HK-2 (cell line): ENCODE data around the gene C19orf81.

ENCODE experiments used
- DNase-seq: peaks from one replicate; pipeline ENCODE4 v3.0.0-alpha.2; 2018; ENCODE audit not compliant: unreplicated experiment

Gene C19orf81

GRCh38 chr19:50629194-50629593 is 20.1 kb upstream of the C19orf81 start:
- DNase-seq, result no peak

GRCh38 chr19:50629801-50630200 is 19.4 kb upstream of the C19orf81 start:
- DNase-seq, result no peak

DNA sequence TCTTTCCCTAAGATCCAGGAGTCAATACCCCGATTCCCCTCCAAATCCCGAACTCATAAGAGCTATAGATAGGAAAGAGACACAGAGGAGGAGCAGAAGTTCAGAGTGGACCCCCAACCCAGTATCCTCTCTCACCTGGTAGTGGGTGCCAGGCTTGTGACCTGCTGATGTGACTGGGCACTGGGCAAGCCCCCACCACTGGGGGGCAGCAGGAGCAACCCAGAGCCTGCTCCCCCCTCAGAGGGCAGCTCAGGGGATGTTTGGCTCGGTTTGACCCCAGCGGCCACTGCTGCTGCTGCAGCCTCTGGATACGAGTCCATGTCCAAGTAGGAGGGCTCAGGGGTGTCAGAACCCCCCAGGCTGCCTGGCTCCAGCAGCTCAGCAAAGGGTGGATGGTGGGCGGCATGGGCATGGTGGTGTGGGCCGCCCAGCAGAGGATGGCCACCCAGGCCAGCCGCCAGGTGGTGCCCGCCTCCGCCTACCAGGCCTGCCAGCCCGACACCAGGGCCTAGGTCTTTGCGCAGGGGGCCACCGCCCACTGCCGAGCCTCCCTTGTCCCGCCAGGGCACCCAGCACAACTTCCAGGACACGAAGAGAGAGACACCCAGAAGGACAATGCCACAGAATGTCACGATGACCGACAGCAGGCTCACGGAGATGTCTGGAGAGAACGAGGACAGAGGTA is 17.0 kb upstream of the C19orf81 start:
- no peak for DNase-seq

- DNase-seq, result no peak
Observed at GRCh38 chr19:50633359-50633758, 15.9 kb upstream of the C19orf81 start.

DNA sequence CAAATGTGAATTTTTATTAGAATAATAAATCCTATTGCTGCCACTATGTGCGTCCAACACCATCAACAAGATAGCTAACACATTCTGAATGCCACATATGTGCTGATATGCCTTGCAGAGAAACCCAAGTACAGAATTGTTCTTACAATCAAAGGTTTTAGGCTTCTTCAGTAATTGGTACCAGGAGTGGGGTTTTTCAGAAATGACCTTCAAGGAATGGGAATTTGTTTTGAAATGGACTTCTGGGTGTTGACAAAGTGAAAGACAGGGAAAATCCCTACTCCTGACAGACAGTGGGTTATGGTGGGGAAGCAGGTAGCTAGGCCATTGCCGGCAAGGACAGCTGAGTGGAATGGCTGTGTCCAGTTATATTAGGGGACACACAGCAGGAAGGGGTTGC is 15.3 kb upstream of the C19orf81 start:
- DNase-seq, result no peak

DNA sequence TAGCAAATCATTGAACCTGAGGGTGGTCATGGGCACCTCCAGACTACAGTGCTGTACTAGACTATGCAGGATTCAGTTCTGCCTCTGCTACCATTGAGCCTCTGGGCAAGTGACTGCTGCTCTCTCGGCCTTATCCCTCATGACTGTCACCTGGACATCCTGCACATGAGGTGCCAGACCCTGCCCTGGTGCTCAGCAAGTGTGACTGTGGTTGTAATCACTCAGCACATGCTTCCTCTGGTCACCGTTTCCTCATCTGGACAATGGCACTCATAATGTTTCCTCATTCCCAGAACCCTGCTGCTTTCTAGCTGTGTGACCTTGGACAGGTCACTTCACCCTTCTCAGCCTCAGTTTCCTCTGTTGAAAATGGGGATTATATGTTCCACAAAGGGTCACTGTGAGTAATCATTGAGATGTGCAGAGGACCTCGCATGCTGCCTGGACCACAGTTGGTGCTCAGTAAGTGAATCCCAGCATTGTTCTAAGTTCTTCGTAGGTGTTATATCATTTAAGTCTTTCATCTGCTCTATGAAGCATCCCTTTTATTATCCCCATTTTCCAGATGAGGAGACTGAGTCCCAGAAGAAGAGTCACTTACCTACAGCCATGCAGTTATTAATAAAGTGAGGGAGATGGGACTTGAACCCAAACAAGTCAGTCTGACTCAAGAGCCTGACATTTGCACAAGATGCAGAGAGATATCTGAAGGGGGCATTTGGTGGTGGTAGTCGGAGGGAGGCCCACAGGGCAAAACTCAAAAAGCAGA is 12.7 kb upstream of the C19orf81 start:
- DNase-seq, result no peak

- DNase-seq, result no peak
Observed at GRCh38 chr19:50638600-50638999, 10.6 kb upstream of the C19orf81 start.

- peak; percentile 46 for DNase-seq
Observed at GRCh38 chr19:50639121-50640112, 9.8 kb upstream of the C19orf81 start, which contains the start of gene SYT3. Gene SYT3, minus strand, starts transcription at chr19:50639881. Its CDS starts 2,470 bp downstream, at chr19:50637411.

GRCh38 chr19:50640368-50640767 is 8.9 kb upstream of the C19orf81 start:
- DNase-seq, result no peak

GRCh38 chr19:50644315-50644915 is 4.8 kb upstream of the C19orf81 start:
- no peak for DNase-seq

GRCh38 chr19:50645107-50645506 is 4.1 kb upstream of the C19orf81 start:
- DNase-seq, result no peak

DNA sequence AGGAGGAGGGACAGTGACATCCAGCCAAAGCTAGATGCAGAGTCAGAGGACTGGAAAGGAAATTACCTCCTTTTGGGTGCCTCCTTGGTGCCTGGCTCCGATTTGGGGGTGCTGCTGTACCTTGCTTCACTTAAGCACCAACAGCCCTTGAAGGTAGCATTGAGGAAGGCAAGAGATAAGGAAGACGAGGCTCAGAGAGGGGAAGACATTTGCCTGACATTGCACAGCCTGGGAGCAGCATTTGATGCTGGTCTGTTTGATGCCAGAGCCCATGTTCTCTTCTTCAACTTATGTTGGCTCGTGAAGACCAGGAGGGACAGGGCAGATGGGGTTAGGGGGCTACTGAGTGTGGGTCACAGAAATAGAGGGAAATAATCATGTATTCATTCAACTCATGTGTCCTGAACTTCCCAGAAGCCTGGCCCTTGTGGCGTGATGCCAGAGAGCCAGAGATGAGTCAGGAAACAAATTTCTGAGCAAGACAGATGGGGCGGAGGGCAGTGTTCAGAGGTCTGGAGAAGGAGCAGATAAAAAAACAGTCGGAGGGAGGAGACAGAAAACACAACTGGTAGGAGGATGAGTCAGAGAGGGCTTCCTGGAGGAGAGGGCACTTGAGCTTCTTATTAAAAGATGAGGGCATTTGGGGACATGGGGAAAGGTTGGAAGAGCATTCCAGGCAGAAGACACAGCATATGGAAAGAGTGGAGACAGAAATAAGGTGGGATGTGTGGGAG is 3.0 kb upstream of the C19orf81 start:
- peak; percentile 72 for DNase-seq

DNA sequence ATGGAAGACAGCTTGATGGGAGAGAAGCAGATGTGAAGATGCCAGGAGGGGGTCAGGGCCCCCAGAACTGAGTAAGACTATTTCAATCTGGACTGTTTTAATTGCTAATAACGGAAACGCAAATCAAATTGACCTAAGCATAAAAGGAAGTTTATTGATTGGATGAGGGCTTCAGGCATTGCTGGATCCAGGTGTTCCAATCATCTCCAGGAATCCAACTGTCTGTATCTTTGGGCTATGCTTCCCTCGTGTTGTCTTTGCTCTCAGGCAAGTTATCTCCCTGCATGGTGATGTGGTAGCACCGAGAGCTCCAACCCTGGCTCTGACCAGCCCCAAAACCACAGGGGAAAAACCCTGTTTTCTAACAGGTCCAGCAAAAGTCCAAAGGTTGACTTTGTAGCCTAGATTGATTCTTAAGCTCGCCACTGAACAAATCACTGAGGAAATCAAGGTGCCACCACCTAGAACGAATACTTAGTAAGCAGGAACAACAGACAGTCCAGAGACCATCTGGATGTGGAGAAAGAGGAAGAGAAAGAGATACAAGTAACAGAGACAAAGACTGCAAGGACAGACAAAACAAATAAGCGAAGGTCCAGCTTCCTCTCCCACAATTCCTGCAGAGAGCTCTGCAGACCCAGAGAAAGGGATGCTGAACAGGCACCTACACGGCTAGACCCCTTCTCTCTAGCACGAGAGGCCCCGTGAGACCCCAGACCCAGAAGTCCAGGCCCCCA is 1.2 kb upstream of the C19orf81 start:
- no peak for DNase-seq

DNA sequence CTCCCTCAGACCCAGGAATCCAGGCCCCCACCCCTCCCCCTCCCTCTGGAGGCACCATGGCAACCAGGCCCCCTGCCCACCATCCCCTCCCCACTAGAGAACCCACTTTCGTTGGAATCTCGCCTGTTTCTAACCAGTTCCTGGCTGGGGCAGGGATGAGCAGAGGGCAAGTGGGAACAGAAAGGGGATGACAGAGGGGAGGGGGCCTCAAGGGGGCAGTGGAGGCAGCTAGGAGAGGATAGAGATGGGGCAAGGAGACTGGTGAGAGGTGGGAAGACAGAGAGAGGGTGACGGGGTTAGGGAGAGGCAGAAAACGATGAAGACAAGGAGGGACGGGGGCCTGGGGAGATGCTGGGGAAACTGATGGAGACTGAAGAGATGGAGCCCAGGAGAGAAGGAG is 586 bp upstream of the C19orf81 start:
- no peak for DNase-seq

- no peak for DNase-seq
Observed at GRCh38 chr19:50651174-50651573, 1.9 kb downstream of the C19orf81 start.

DNA sequence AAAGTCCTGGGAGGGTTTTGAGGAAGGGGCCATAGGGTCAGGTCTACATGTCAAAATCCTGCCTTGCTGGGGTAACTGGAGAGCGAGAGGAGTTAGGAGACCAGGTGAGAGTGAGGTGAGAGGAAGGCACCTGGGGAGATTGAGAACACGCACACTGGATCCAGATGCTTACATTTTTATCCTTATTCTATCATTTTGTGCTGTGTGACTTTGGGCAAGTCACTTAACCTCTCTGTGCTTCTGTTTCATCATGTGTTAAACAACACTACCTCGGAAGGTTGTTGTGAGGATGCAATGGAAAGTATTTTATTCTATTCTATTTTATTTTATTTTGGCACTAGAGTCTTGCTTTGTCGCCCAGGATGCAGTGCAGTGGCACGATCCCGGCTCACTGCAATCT is 3.5 kb downstream of the C19orf81 start:
- no peak for DNase-seq

DNA sequence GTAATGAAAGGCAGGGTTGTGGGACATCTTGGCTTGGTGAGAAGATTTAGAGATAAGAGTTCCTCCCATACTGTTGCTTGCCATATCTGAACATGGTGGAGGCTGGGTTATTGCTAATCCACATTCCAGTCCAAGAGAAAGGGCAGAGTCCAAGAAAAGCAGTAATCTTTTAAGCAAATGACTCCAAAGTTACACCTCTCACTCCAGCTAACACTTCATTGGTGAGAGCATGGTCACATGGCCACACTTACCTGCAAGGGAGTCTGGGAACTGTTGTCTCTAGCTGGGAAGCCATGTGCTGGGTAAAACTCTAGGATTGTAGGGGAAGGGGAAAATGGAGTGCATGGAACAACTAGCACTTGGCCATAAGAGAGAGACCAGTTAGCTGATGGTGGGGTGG is 5.6 kb downstream of the C19orf81 start:
- no peak for DNase-seq

- DNase-seq, result no peak
Observed at GRCh38 chr19:50657222-50657669, 8.0 kb downstream of the C19orf81 start.

GRCh38 chr19:50657712-50658440 is 8.6 kb downstream of the C19orf81 start:
- DNase-seq, result peak; percentile 100
